Subcutaneous preadipocyte (primary cell): Measurements from ENCODE around the gene YY1AP1. TPM values are rescaled to one million over a fixed set of nuclear protein-coding genes. Genes with fewer than 3 reads are reported as not detected.

ENCODE experiments used
- total RNA-seq: library from RNA; depleted of rRNA; stranded (reverse); fragments of >200 nt; gene quantifications from 2 replicates; pipeline ENCODE4 v1.2.3, GENCODE V29; 2012

Gene YY1AP1
- 50.6 and 83.8 TPM in 2 replicates for total RNA-seq

GRCh38 chr1:155688324-155689080, at the start of gene YY1AP1:
Gene YY1AP1 (minus strand): TSS chr1:155688774. CDS start chr1:155680436, 8,338 bp downstream.

DNA sequence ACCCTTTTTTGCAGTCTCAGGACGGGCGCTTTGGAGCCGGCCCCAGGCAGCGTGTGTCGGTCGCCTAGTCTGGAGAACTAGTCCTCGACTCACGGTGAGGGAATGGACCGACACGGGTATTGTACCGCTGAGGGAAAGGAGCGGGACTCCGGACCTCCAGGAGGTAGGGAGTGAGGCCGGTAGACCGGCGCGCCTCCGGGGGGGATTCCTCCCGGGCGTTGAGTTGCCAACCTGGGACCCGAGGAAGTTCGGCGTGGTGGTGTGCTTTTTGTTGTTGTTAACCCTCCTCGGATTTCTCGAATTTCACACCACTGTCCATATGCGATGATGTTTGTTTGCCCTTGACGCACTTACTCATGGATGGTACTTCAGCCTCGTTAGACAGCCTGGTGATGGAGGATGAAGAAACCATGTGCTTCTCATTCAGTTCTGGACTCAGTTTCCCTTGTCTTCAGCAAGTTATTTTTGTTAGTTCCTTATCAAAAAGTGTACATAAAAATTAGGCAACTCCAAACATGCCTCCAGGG, 570 bp upstream of the YY1AP1 start, which contains the start of gene DAP3:
Gene DAP3, plus strand, starts transcription at position 11 of the 527 bp plus-strand sequence. CDS start 20,689 bp downstream, outside the sequence.

GRCh38 chr1:155609515-155610256, 78.9 kb downstream of the YY1AP1 start, which contains the start of gene MSTO1:
Gene MSTO1 (plus strand): TSS chr1:155610218. CDS start chr1:155610249, 31 bp downstream.

Other genes starting within 250 kb of the YY1AP1 start
- 37.5 and 40.3 TPM in 2 replicates for gene ASH1L, start 126.0 kb downstream of the YY1AP1 start, total RNA-seq
- gene MSTO1, start 78.6 kb downstream of the YY1AP1 start, total RNA-seq: 30.9 and 43.0 TPM in 2 replicates
- 74.2 and 78.2 TPM in 2 replicates for gene DAP3, start 317 bp upstream of the YY1AP1 start, total RNA-seq
- gene GON4L, start 168.4 kb upstream of the YY1AP1 start, total RNA-seq: 29.0 and 40.9 TPM in 2 replicates
- gene SYT11, start 170.8 kb upstream of the YY1AP1 start, total RNA-seq: 20.2 and 25.6 TPM in 2 replicates
- gene RIT1, start 222.6 kb upstream of the YY1AP1 start, total RNA-seq: 16.0 and 16.2 TPM in 2 replicates
- 23.1 and 33.4 TPM in 2 replicates for gene KHDC4, start 245.6 kb upstream of the YY1AP1 start, total RNA-seq